T-helper 1 cell (primary cell): ENCODE data around the gene NKD1.
"Not testable (repeated sequence)": the region's sequence is repeated elsewhere in the genome, so short reads cannot be mapped to it uniquely, and the experiment has no call there.

Experiments
- DNase-seq, 5 donors: peaks; one replicate each; pipeline ENCODE4 v3.0.0-alpha.2; 2012 to 2020

NKD1 gene

GRCh38 chr16:50520451-50521245 lies 27.5 kb upstream of the NKD1 start:
- DNase-seq = no peak

GRCh38 chr16:50521246-50521900 lies 26.8 kb upstream of the NKD1 start:
- no peak for DNase-seq

- no peak for DNase-seq
Observed at GRCh38 chr16:50522324-50522723, 25.9 kb upstream of the NKD1 start.

- no peak for DNase-seq
Observed at GRCh38 chr16:50523710-50524109, 24.5 kb upstream of the NKD1 start.

GRCh38 chr16:50525262-50525661 lies 22.9 kb upstream of the NKD1 start:
- no peak for DNase-seq

GRCh38 chr16:50525716-50526115 lies 22.5 kb upstream of the NKD1 start:
- no peak for DNase-seq

GRCh38 chr16:50526249-50526648 lies 21.9 kb upstream of the NKD1 start:
- DNase-seq = no peak

GRCh38 chr16:50526796-50527195 lies 21.4 kb upstream of the NKD1 start:
- DNase-seq = no peak

- no peak for DNase-seq
Observed at GRCh38 chr16:50528820-50529219, 19.4 kb upstream of the NKD1 start.

- DNase-seq = no peak
Observed at GRCh38 chr16:50529334-50529733, 18.9 kb upstream of the NKD1 start.

- no peak for DNase-seq
Observed at GRCh38 chr16:50530277-50531236, 17.6 kb upstream of the NKD1 start.

GRCh38 chr16:50531359-50531758 lies 16.8 kb upstream of the NKD1 start:
- DNase-seq = no peak

GRCh38 chr16:50531901-50532300 lies 16.3 kb upstream of the NKD1 start:
- no peak for DNase-seq

GRCh38 chr16:50532576-50532975 lies 15.6 kb upstream of the NKD1 start:
- DNase-seq = no peak

GRCh38 chr16:50533317-50533716 lies 14.9 kb upstream of the NKD1 start:
- DNase-seq = no peak

GRCh38 chr16:50534091-50534490 lies 14.1 kb upstream of the NKD1 start:
- no peak for DNase-seq

- no peak for DNase-seq
Observed at GRCh38 chr16:50534556-50534955, 13.6 kb upstream of the NKD1 start.

- no peak for DNase-seq
Observed at GRCh38 chr16:50534958-50535357, 13.2 kb upstream of the NKD1 start.

GRCh38 chr16:50535506-50536257 lies 12.5 kb upstream of the NKD1 start:
- no peak for DNase-seq

- DNase-seq = not testable (repeated sequence)
Observed at GRCh38 chr16:50536258-50536645, 11.9 kb upstream of the NKD1 start.

GRCh38 chr16:50537533-50538290 lies 10.5 kb upstream of the NKD1 start:
- DNase-seq = no peak
